Placental pericyte (primary cell): ENCODE data around the gene TMEM109. TPM values are rescaled to one million over a fixed set of nuclear protein-coding genes. Genes with fewer than 3 reads are reported as not detected.

Experiments used
- total RNA-seq: library from RNA; depleted of rRNA; stranded (reverse); fragments of >200 nt; gene quantifications from 2 replicates; pipeline ENCODE4 v1.2.3, GENCODE V29; 2012

Gene TMEM109, protein sequence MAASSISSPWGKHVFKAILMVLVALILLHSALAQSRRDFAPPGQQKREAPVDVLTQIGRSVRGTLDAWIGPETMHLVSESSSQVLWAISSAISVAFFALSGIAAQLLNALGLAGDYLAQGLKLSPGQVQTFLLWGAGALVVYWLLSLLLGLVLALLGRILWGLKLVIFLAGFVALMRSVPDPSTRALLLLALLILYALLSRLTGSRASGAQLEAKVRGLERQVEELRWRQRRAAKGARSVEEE
- total RNA-seq = 18.8 and 37.8 TPM in 2 replicates

DNA sequence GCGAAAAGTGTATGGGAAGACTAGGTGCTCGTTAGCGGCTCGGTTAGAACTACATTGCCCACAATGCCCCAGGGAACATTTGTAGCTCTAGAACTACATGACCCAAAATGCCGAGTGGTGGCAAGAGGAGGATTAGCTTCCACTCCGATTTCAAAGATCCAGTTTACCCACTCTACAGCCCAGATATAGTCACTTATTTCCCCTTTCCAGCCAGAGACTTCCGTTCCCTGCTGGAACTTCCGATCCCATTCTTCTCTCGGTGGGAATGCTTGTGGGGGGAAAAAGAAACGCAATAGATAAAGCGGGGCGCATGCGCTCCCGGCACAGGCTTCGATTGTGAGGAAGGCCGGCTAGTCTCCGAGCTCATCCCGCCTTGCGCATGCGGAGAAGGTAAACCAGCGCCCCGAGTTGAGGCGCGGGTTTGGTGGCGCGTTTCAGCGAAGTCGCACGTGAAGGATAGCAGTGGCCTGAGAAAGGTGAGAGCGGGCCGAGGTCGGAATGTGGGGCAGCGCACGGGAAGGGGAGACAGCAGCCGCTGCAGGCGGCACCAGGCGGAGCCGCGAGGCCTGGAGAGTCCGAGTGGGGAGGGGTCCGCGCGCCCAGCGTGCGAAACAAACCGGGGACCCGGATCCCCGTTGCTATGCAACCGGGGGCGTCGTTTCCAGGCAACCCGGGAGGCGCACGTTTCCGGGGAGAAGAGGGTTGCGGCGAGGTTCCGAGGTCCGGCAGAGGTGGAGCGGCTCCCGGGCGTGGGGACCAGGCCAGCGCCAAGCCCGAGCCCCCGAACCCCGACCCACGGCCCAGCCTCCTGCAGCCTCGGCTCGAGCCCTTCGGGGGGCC, at the start of gene TMEM109:
Gene TMEM109, plus strand, starts transcription at position 366 of the 840 bp plus-strand sequence. CDS start 5,536 bp downstream, outside the sequence.

DNA sequence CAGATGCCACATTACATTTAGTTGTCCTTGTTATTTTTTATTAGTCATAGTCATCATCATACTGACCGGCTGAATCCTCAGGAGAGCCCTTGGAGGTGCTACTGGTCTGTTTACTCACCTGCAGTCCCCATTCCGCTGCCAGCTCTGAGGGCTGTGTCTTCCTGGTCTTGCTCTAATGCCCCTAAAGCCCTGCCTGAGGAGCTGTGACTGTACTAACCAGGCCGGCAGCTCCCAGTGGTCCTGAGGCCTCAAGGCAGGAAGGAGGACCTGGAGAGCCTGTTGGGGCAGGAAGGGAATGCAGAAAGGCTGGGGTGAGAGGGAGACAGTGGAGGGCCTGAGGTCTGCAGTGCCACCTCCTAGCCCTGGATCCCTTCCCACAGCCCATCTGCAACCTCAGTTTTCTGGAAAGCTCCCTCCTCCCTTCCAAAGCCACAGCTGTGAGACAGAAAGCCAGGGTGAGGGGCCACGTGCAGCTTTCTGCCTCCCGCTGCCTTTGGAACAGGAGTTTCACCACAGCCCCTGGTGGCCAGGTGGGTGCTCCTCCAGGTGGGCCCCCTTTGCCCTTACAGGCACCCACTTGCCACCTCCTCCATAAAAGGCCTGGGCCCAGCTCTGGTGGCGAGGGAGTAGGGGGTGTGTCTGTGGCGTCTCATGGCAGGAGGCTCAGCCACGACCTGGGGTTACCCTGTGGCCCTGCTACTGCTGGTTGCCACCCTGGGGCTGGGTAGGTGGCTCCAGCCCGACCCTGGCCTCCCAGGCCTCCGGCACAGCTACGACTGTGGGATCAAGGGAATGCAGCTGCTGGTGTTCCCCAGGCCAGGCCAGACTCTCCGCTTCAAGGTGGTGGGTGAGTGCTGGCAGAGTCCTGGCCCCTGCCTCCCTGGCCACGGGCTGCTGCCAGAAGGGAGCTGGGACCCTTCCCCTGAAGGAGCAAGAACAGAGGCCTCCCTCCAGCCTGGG, 46.8 kb upstream of the TMEM109 start, which contains the start of gene ZP1:
Gene ZP1, plus strand, starts transcription at position 632 of the 960 bp plus-strand sequence. Its CDS starts 20 bp downstream, at position 652.

DNA sequence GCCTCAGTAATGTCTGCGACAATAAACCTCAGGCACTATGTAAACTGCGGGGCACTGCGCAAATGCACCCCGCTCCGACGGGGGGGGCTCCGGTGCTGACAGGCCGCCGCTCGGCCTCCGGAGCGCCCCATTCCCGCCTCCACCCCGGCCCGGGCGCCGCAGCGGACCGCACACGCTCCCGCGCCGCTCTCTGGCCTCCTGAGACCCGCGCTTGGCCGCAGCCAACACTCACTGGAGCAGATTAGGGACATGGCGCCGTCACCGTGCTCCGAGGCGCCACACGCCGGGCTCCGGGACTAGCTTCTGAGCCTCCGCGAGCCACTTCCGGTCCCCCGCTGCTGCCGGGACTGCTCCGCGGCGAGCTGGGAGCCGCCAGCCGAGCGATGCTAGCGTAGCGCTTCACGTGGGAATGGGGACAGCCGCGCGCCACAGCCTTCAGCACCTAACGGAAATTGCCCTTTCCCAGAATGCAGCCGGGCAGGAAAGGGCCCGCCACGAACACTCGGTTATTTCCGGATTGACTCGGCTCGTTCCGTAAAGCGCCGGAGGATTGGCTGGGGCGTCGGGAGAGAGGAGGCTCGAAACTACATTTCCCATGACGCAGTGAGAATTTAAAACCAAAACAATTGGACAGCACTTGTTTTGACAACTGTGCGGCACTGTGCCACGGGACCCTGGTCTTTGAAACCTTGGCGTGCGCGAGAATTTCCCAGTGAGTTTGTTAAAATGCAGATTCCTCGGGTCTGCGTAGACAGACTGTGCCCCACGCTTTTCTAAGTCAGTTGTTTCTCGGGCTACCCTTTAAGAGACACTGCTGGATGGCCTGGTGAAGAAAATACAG, 7.6 kb upstream of the TMEM109 start, which contains the start of gene PRPF19:
Gene PRPF19, minus strand, starts transcription at position 454 of the 841 bp plus-strand sequence. Its CDS starts 203 bp downstream, at position 251.

DNA sequence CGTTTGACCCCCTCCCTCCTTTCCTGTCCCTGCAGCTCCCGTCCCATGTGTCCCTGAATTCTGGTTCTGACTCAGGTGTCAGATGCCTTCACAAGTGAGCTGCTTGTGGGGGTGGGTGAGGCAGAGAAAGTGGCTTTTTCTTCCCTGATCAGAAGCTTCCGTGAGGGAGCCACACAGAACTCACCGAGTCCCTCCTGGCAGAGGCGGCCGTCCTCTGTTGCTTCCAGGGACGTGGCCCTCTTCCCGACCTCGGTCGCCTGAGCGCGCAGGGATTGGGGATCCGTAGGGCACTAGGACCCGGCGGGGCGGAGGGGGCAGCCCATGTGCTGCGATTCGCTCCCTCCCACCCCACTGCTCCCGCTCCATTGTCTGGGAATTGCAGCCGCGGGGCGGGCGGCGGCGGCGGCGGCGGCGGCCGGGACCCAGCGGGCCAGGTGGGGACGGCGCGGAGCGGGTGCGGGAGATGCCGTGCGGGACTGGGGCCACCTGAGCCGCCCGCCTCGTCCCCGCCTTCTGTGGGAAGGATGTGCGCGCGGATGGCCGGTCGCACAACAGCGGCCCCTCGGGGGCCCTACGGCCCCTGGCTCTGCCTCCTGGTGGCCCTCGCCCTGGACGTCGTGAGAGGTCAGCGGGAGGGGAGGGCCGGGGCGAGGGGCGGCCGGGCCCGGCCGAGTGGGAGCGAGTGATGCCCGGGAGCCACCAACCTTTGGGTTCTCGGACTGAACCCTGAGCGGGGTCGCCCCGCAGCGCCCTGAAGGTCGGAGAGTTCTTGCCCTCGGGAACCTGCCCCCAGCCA, 10.3 kb downstream of the TMEM109 start, which contains the start of gene TMEM132A:
Gene TMEM132A, plus strand, starts transcription at position 351 of the 796 bp plus-strand sequence. Its CDS starts 174 bp downstream, at position 525.

DNA sequence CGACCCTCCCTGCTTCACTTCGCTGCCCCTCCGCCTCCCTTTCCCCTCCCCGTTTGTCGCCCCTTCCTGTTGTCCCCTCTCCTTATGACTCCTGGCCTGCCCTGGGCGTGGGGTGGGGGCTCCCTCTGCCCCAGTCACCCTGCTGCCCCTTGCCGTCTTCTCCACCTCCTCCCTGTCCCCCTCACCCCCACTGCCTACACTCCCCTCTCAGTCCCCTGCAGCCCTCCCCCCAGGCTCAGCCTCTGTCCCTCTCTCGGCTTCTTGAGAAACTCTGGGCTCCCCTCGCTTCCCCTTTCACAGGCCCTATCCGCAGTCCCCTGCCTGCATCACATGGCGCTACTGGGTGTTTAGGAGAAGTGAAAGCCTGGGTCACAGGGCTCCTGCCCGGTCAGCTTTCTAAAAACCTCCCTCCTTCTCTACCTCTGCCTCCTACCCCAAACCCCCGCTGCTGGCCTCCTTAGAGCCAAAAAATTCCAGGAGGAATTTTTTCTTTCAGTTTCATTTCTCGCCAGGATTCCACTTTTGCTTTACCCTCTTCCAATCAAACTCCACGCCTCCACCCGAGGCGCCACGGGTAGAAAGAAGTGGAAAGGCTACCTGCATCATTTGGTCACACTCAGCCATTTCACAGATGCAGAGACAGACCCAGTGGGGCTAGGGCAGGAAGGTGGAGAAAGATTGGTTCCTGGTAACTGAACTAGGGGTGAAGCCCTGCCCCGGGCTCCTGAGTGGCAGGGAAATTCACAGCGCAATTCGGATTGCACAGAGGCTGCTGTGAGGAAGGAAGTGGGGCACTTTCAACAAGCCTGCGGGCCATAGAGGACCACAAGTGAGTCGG, 38.2 kb downstream of the TMEM109 start, which contains the start of gene SLC15A3:
Gene SLC15A3, minus strand, starts transcription at position 273 of the 838 bp plus-strand sequence. CDS start 625 bp downstream, outside the sequence.

DNA sequence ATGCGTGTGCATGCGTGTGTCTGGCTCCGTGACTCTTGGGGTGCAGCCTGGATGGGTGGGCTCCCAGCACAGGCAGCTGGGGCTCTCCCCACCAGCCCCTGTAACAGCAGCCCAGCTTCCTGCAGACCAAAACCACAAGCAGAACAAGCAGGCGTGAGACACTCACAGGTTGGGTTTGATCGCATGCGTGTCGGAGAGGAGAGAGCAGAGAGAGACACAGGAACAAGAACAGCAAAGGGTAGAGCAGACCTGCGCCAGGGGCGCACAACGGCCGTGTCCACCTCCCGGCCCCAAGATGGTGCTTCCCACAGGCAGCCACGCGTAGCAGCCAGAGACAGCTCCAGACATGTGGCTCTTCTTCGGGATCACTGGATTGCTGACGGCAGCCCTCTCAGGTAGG, 57.6 kb downstream of the TMEM109 start, which contains the start of gene CD6:
Gene CD6, plus strand, starts transcription at position 161 of the 400 bp plus-strand sequence. Its CDS starts 186 bp downstream, at position 347.

Other genes starting within 250 kb of the TMEM109 start
- gene MS4A8, start 214.5 kb upstream of the TMEM109 start, total RNA-seq = not detected in 2 replicates
- not detected in 2 replicates for gene MS4A18, start 189.4 kb upstream of the TMEM109 start, total RNA-seq
- gene MS4A15, start 157.3 kb upstream of the TMEM109 start, total RNA-seq = not detected in 2 replicates
- not detected in 2 replicates for gene MS4A10, start 128.8 kb upstream of the TMEM109 start, total RNA-seq
- gene CCDC86, start 72.0 kb upstream of the TMEM109 start, total RNA-seq = 14.2 and 37.5 TPM in 2 replicates
- under 0.01 TPM in 2 replicates for gene PTGDR2, start 58.2 kb upstream of the TMEM109 start, total RNA-seq
- 0.14 TPM in 1 of 2 replicates, not detected in the other for gene ZP1, start 46.6 kb upstream of the TMEM109 start, total RNA-seq
- 60.4 and 108 TPM in 2 replicates for gene PRPF19, start 7.6 kb upstream of the TMEM109 start, total RNA-seq
- 113 and 158 TPM in 2 replicates for gene TMEM132A, start 10.3 kb downstream of the TMEM109 start, total RNA-seq
- 13.2 and 18.4 TPM in 2 replicates for gene SLC15A3, start 38.0 kb downstream of the TMEM109 start, total RNA-seq
- not detected in 2 replicates for gene CD6, start 57.5 kb downstream of the TMEM109 start, total RNA-seq
- gene CD5, start 188.3 kb downstream of the TMEM109 start, total RNA-seq = not detected in 2 replicates
- 19.5 and 23.2 TPM in 2 replicates for gene VPS37C, start 247.3 kb downstream of the TMEM109 start, total RNA-seq